ENCODE results near the gene PACRG.
"Not testable (repeated sequence)": the region's sequence is repeated elsewhere in the genome, so short reads cannot be mapped to it uniquely, and the experiment has no call there.

PACRG gene

DNA sequence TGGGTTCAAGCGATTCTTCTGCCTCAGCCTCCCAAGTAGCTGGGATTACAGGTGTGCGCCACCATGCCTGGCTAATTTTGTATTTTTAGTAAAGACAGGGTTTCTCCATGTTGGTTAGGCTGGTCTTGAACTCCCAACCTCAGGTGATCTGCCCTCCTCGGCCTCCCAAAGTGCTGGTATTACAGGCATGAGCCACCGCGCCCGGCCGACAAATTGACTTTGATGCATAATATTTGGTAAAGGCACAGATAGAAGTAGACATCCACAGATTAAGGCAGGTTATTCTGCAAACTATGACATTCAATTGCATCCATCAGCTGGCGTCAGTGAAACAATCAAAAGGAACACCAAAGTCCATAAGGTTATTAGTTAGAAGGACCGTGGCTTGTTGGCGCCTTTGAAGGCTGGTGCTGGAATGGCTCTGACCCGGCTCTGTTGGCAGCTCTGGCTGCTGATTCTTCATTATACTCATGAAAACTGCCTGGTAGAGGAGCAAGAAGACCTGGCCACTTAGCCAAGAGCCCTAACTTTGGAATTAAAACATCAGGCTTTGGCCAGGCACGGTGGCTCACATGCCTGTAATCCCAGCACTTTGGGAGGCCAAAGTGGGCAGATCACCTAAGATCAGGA lies 589.2 kb downstream of the PACRG start:
- not testable (repeated sequence) for H3K79me1 ChIP-seq (ENCODE audit: low read length); H3K36me3 ChIP-seq (ENCODE audit: control insufficient read depth in 1 of 2, insufficient read depth in 2 of 2, low read length in 2 of 2); H3K9me3 ChIP-seq (ENCODE audit: insufficient read depth, low read depth, low read length); H2BK5ac ChIP-seq (ENCODE audit: low read depth, low read length, poor library complexity); H2AFZ ChIP-seq (ENCODE audit: insufficient read depth, low read length, poor library complexity); H2AK5ac ChIP-seq (ENCODE audit: low read length); H3K23ac ChIP-seq (ENCODE audit: low read length); H3K4me1 ChIP-seq (ENCODE audit: control insufficient read depth in 1 of 2, insufficient read depth in 2 of 2, low read length in 2 of 2); H2BK12ac ChIP-seq (ENCODE audit: low read length); H4K91ac ChIP-seq (ENCODE audit: low read depth, low read length); H3K14ac ChIP-seq (ENCODE audit: low read length); H3K9ac ChIP-seq (ENCODE audit: low read length); H3K18ac ChIP-seq (ENCODE audit: low read length); H2BK120ac ChIP-seq (ENCODE audit: insufficient read depth, low read length, poor library complexity); H4K12ac ChIP-seq (ENCODE audit: low read depth, low read length); H4K8ac ChIP-seq (ENCODE audit: low read depth, low read length); H3K4me3 ChIP-seq (ENCODE audit: low read depth, low read length); H3K79me2 ChIP-seq (ENCODE audit: control insufficient read depth, insufficient read depth, low read length, poor library complexity); H3K4ac ChIP-seq (ENCODE audit: low read depth, low read length); H3K4me2 ChIP-seq (ENCODE audit: low read length); H3K27me3 ChIP-seq (ENCODE audit: insufficient read depth, low read length); H3K27ac ChIP-seq (ENCODE audit: low read depth, low read length); DNase-seq
- no CpG with 5 or more reads among the region's 12 CpGs for WGBS (ENCODE audit: extremely low coverage, insufficient coverage, insufficient read length)

DNA sequence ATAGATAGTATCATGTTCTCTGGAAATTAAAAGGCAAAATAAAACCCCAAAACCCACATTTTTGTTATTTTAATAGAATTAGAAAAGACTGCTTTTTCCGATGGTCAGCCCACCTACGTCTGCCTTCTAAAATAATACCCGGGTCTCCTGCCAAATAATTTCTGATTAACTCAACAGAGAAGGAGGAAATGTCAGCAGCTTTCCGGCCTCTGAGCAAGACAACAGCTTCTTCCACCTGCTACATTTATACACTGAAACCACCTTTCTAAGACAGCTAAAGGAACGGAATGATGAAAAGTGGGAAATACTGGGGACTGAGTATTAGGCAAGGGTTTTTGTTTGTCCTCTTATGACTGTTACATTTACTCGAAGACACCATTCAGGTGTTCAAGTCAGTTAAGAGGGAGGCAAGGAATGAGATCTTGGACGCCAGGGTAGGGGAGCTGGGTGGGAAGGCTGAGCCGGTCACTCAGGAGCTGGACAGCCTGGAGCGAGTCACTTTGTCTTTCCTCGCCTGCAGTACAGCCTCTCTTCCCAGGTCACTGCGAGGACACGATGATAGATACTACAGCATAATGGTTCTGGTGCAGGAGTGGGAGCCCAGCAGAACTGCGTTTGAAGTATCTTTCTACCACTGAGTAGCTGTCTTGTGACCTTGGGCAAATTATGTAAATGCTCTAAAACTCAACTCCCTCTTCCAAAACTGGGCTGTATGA lies 590.5 kb downstream of the PACRG start:
- Histone ChIP-seq H3K14ac (ENCODE audit: low read length) (no peak overlapping the region), H2AFZ (ENCODE audit: insufficient read depth, low read length, poor library complexity) (no peak overlapping the region), H3K79me1 (ENCODE audit: low read length) (no peaks in the 10 kb centered on the region), H3K79me2 (ENCODE audit: control insufficient read depth, insufficient read depth, low read length, poor library complexity) (no peaks in the 10 kb centered on the region), H3K36me3 (ENCODE audit: control insufficient read depth in 1 of 2, insufficient read depth in 2 of 2, low read length in 2 of 2) (no peaks in the 10 kb centered on the region), H2AK5ac (ENCODE audit: low read length) (no peak overlapping the region), H4K91ac (ENCODE audit: low read depth, low read length) (no peak overlapping the region), H4K8ac (ENCODE audit: low read depth, low read length) (no peak overlapping the region), H4K12ac (ENCODE audit: low read depth, low read length) (no peak overlapping the region), H3K4me1 (ENCODE audit: control insufficient read depth in 1 of 2, insufficient read depth in 2 of 2, low read length in 2 of 2) (no peaks in the 10 kb centered on the region), H3K18ac (ENCODE audit: low read length) (no peak overlapping the region), H2BK120ac (ENCODE audit: insufficient read depth, low read length, poor library complexity) (no peak overlapping the region), H2BK5ac (ENCODE audit: low read depth, low read length, poor library complexity) (no peak overlapping the region), H3K23ac (ENCODE audit: low read length) (peak overlapping the region; percentile 35), H2BK12ac (ENCODE audit: low read length) (no peak overlapping the region), H3K4me3 (ENCODE audit: low read depth, low read length) (no peak overlapping the region), H3K4me2 (ENCODE audit: low read length) (no peak overlapping the region), H3K4ac (ENCODE audit: low read depth, low read length) (no peak overlapping the region), H3K27me3 (ENCODE audit: insufficient read depth, low read length) (no peaks in the 10 kb centered on the region), H3K9me3 (ENCODE audit: insufficient read depth, low read depth, low read length) (no peaks in the 10 kb centered on the region), H3K9ac (ENCODE audit: low read length) (no peak overlapping the region), H3K27ac (ENCODE audit: low read depth, low read length) (no peak overlapping the region)
- WGBS (ENCODE audit: extremely low coverage, insufficient coverage, insufficient read length): no CpG with 5 or more reads among the region's 13 CpGs
- DNase-seq: no peak

DNA sequence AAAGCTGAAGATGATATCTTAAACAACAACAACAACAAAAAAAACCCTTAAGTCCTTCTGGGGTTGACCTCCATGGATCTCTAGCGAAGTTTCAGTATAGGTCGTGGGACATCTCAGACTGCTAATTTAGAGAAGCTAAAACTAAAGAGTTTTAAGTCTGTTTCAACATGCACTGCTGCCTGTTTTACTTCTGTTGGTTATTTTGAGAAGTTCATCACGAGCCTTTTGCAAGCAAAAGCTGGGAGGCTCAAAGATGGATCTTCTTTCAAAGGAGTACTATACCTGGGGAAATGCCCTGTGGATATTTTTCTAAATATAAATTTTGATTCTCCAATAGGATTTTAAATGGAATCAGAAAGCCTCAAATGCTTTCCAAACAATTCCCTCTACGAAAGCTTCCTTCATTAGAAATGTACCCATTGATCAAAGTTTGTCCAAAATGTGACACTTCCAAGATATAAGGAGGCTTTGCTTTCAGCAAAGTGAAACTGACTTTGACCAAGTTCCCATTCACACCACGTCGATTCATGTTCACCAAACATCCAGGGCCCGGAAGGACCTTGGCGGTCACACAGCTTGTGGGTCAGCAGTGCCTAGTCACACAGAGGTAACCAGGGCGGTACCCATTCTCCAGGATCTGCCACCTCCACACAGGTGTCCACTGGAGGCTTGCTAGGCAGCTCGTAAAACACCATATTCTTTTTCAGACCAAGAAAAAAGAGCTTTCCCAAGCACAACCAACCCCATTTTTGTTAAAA lies 592.0 kb downstream of the PACRG start:
- no peak overlapping the region for H4K12ac ChIP-seq (ENCODE audit: low read depth, low read length)
- no peak overlapping the region for H3K4me3 ChIP-seq (ENCODE audit: low read depth, low read length)
- no peak overlapping the region for H3K14ac ChIP-seq (ENCODE audit: low read length)
- no peak overlapping the region for H3K4ac ChIP-seq (ENCODE audit: low read depth, low read length)
- no peaks in the 10 kb centered on the region for H3K27me3 ChIP-seq (ENCODE audit: insufficient read depth, low read length)
- no peak overlapping the region for H3K23ac ChIP-seq (ENCODE audit: low read length)
- no peaks in the 10 kb centered on the region for H3K9me3 ChIP-seq (ENCODE audit: insufficient read depth, low read depth, low read length)
- no peak for DNase-seq
- no peak overlapping the region for H2AK5ac ChIP-seq (ENCODE audit: low read length)
- no peak overlapping the region for H2AFZ ChIP-seq (ENCODE audit: insufficient read depth, low read length, poor library complexity)
- no peak overlapping the region for H4K8ac ChIP-seq (ENCODE audit: low read depth, low read length)
- H2BK5ac ChIP-seq (ENCODE audit: low read depth, low read length, poor library complexity): no peak overlapping the region
- no peak overlapping the region for H3K18ac ChIP-seq (ENCODE audit: low read length)
- H3K4me1 ChIP-seq (ENCODE audit: control insufficient read depth in 1 of 2, insufficient read depth in 2 of 2, low read length in 2 of 2): no peaks in the 10 kb centered on the region
- H4K91ac ChIP-seq (ENCODE audit: low read depth, low read length): no peak overlapping the region
- no peak overlapping the region for H3K9ac ChIP-seq (ENCODE audit: low read length)
- H3K79me2 ChIP-seq (ENCODE audit: control insufficient read depth, insufficient read depth, low read length, poor library complexity): no peaks in the 10 kb centered on the region
- no CpG with 5 or more reads among the region's 10 CpGs for WGBS (ENCODE audit: extremely low coverage, insufficient coverage, insufficient read length)
- H3K36me3 ChIP-seq (ENCODE audit: control insufficient read depth in 1 of 2, insufficient read depth in 2 of 2, low read length in 2 of 2): no peaks in the 10 kb centered on the region
- no peaks in the 10 kb centered on the region for H3K79me1 ChIP-seq (ENCODE audit: low read length)
- H3K27ac ChIP-seq (ENCODE audit: low read depth, low read length): no peak overlapping the region
- H3K4me2 ChIP-seq (ENCODE audit: low read length): no peak overlapping the region
- H2BK12ac ChIP-seq (ENCODE audit: low read length): no peak overlapping the region
- no peak overlapping the region for H2BK120ac ChIP-seq (ENCODE audit: insufficient read depth, low read length, poor library complexity)

DNA sequence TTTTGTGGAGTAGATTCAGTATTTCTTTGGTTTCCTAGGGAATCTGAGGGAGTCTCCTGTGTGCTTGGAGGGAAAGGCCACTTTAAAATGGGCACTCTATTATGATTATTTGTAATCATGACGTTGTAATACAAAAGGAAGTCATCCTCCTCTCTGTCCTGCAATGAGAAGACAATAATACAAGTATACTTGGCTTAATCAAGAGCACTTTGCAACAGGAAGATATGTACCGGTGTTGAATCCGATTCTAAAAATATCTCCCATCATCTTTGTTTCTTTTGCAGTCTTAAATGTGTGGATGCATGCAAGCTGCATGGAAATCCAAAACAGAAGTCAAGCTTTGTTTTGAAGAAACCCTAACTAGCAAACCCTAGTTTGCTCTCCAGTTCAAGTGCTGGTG lies 592.6 kb downstream of the PACRG start:
- H4K12ac ChIP-seq (ENCODE audit: low read depth, low read length): no peak overlapping the region
- H2AFZ ChIP-seq (ENCODE audit: insufficient read depth, low read length, poor library complexity): no peak overlapping the region
- H3K79me1 ChIP-seq (ENCODE audit: low read length): no peaks in the 10 kb centered on the region
- H3K14ac ChIP-seq (ENCODE audit: low read length): no peak overlapping the region
- no peak overlapping the region for H2BK12ac ChIP-seq (ENCODE audit: low read length)
- H3K27ac ChIP-seq (ENCODE audit: low read depth, low read length): no peak overlapping the region
- no peak overlapping the region for H4K8ac ChIP-seq (ENCODE audit: low read depth, low read length)
- H3K79me2 ChIP-seq (ENCODE audit: control insufficient read depth, insufficient read depth, low read length, poor library complexity): no peaks in the 10 kb centered on the region
- H2AK5ac ChIP-seq (ENCODE audit: low read length): no peak overlapping the region
- no peaks in the 10 kb centered on the region for H3K27me3 ChIP-seq (ENCODE audit: insufficient read depth, low read length)
- H3K9ac ChIP-seq (ENCODE audit: low read length): no peak overlapping the region
- no peaks in the 10 kb centered on the region for H3K9me3 ChIP-seq (ENCODE audit: insufficient read depth, low read depth, low read length)
- H3K4me2 ChIP-seq (ENCODE audit: low read length): no peak overlapping the region
- H3K23ac ChIP-seq (ENCODE audit: low read length): no peak overlapping the region
- H3K4ac ChIP-seq (ENCODE audit: low read depth, low read length): no peak overlapping the region
- no peak overlapping the region for H2BK5ac ChIP-seq (ENCODE audit: low read depth, low read length, poor library complexity)
- no peak overlapping the region for H3K4me3 ChIP-seq (ENCODE audit: low read depth, low read length)
- WGBS (ENCODE audit: extremely low coverage, insufficient coverage, insufficient read length): no CpG with 5 or more reads among the region's 3 CpGs
- DNase-seq: no peak
- H2BK120ac ChIP-seq (ENCODE audit: insufficient read depth, low read length, poor library complexity): no peak overlapping the region
- H4K91ac ChIP-seq (ENCODE audit: low read depth, low read length): no peak overlapping the region
- no peak overlapping the region for H3K18ac ChIP-seq (ENCODE audit: low read length)
- no peaks in the 10 kb centered on the region for H3K36me3 ChIP-seq (ENCODE audit: control insufficient read depth in 1 of 2, insufficient read depth in 2 of 2, low read length in 2 of 2)
- H3K4me1 ChIP-seq (ENCODE audit: control insufficient read depth in 1 of 2, insufficient read depth in 2 of 2, low read length in 2 of 2): no peaks in the 10 kb centered on the region
